ENCODE results near the gene TYK2. TPM values are rescaled to one million over a fixed set of nuclear protein-coding genes. Genes with fewer than 3 reads are reported as not detected.

TYK2 gene
- total RNA-seq, 3 donors from 2014 or later = 196 to 226 (median 206) TPM

- H3K4me1 Mint-ChIP-seq (ENCODE audit: low read depth) = peaks cover 12% of the 10 kb centered on the region
- DNase-seq (no peak), ATAC-seq (no peak)
- H3K36me3 Mint-ChIP-seq (ENCODE audit: insufficient read depth) = peaks cover 9% of the 10 kb centered on the region
- H3K9me3 Mint-ChIP-seq = no peaks in the 10 kb centered on the region
- H3K27me3 Mint-ChIP-seq (ENCODE audit: low read depth) = no peaks in the 10 kb centered on the region
- no peak overlapping the region for H3K4me3 Mint-ChIP-seq
These were observed 52.6 kb downstream of the TYK2 start for GRCh38 chr19:10327793-10328192.

- Mint-ChIP-seq H3K36me3 (ENCODE audit: insufficient read depth) (peaks cover 13% of the 10 kb centered on the region), H3K9me3 (no peaks in the 10 kb centered on the region), H3K4me1 (ENCODE audit: low read depth) (no peaks in the 10 kb centered on the region), H3K4me3 (no peak overlapping the region), H3K27me3 (ENCODE audit: low read depth) (no peaks in the 10 kb centered on the region)
- DNase-seq (no peak), ATAC-seq (no peak)
These were observed 54.6 kb downstream of the TYK2 start for GRCh38 chr19:10325732-10326131.

GRCh38 chr19:10321874-10322835 lies 58.2 kb downstream of the TYK2 start:
- no peak overlapping the region for H3K4me3 Mint-ChIP-seq
- H3K9me3 Mint-ChIP-seq = no peaks in the 10 kb centered on the region
- H3K36me3 Mint-ChIP-seq (ENCODE audit: insufficient read depth) = peaks cover 19% of the 10 kb centered on the region
- no peak for DNase-seq
- ATAC-seq = no peak
- H3K27me3 Mint-ChIP-seq (ENCODE audit: low read depth) = no peaks in the 10 kb centered on the region
- H3K4me1 Mint-ChIP-seq (ENCODE audit: low read depth) = no peaks in the 10 kb centered on the region

- Mint-ChIP-seq H3K4me3 (no peak overlapping the region), H3K27me3 (ENCODE audit: low read depth) (no peaks in the 10 kb centered on the region), H3K9me3 (no peaks in the 10 kb centered on the region), H3K36me3 (ENCODE audit: insufficient read depth) (peaks cover 21% of the 10 kb centered on the region), H3K4me1 (ENCODE audit: low read depth) (peaks cover 1% of the 10 kb centered on the region)
- DNase-seq = no peak
- ATAC-seq = no peak
These were observed 59.0 kb downstream of the TYK2 start for GRCh38 chr19:10321417-10321797.

GRCh38 chr19:10320602-10321416 lies 59.6 kb downstream of the TYK2 start:
- ATAC-seq (no peak), DNase-seq (no peak)
- Mint-ChIP-seq H3K9me3 (no peaks in the 10 kb centered on the region), H3K4me3 (no peak overlapping the region), H3K27me3 (ENCODE audit: low read depth) (no peaks in the 10 kb centered on the region), H3K4me1 (ENCODE audit: low read depth) (peaks cover 6% of the 10 kb centered on the region), H3K36me3 (ENCODE audit: insufficient read depth) (peaks cover 26% of the 10 kb centered on the region)

GRCh38 chr19:10318807-10319682 lies 61.3 kb downstream of the TYK2 start:
- Mint-ChIP-seq H3K27me3 (ENCODE audit: low read depth) (no peaks in the 10 kb centered on the region), H3K4me3 (no peak overlapping the region), H3K9me3 (no peaks in the 10 kb centered on the region), H3K36me3 (ENCODE audit: insufficient read depth) (peaks cover 26% of the 10 kb centered on the region), H3K4me1 (ENCODE audit: low read depth) (peaks cover 11% of the 10 kb centered on the region)
- DNase-seq = no peak
- no peak for ATAC-seq

- Mint-ChIP-seq H3K4me1 (ENCODE audit: low read depth) (peaks cover 11% of the 10 kb centered on the region), H3K9me3 (no peaks in the 10 kb centered on the region), H3K27me3 (ENCODE audit: low read depth) (no peaks in the 10 kb centered on the region), H3K36me3 (ENCODE audit: insufficient read depth) (peaks cover 29% of the 10 kb centered on the region), H3K4me3 (no peak overlapping the region)
- ATAC-seq = no peak
- DNase-seq = no peak
These were observed 62.4 kb downstream of the TYK2 start for GRCh38 chr19:10317857-10318462.

GRCh38 chr19:10317045-10317856 lies 63.1 kb downstream of the TYK2 start:
- ATAC-seq (no peak), DNase-seq (no peak)
- peaks cover 11% of the 10 kb centered on the region for H3K4me1 Mint-ChIP-seq (ENCODE audit: low read depth)
- peak overlapping the region; percentile 16 for H3K4me3 Mint-ChIP-seq
- no peaks in the 10 kb centered on the region for H3K9me3 Mint-ChIP-seq
- H3K27me3 Mint-ChIP-seq (ENCODE audit: low read depth) = no peaks in the 10 kb centered on the region
- peaks cover 29% of the 10 kb centered on the region for H3K36me3 Mint-ChIP-seq (ENCODE audit: insufficient read depth)

GRCh38 chr19:10316229-10317044 lies 63.9 kb downstream of the TYK2 start:
- DNase-seq = no peak
- H3K4me1 Mint-ChIP-seq (ENCODE audit: low read depth) = peaks cover 11% of the 10 kb centered on the region
- no peaks in the 10 kb centered on the region for H3K9me3 Mint-ChIP-seq
- peak in 1 of 2 donors; percentile 6 for ATAC-seq
- H3K4me3 Mint-ChIP-seq = peak overlapping the region; percentile 93
- no peaks in the 10 kb centered on the region for H3K27me3 Mint-ChIP-seq (ENCODE audit: low read depth)
- peaks cover 22% of the 10 kb centered on the region for H3K36me3 Mint-ChIP-seq (ENCODE audit: insufficient read depth)

GRCh38 chr19:10315335-10316214 lies 64.8 kb downstream of the TYK2 start, which contains the start of gene FDX2:
Gene FDX2, minus strand, starts transcription at chr19:10316015. Its CDS starts 19 bp downstream, at chr19:10315996.
- H3K4me1 Mint-ChIP-seq (ENCODE audit: low read depth) = peaks cover 11% of the 10 kb centered on the region
- no peaks in the 10 kb centered on the region for H3K9me3 Mint-ChIP-seq
- DNase-seq = peak; percentile 92
- H3K27me3 Mint-ChIP-seq (ENCODE audit: low read depth) = no peaks in the 10 kb centered on the region
- ATAC-seq = peak; percentile 90 to 92
- H3K36me3 Mint-ChIP-seq (ENCODE audit: insufficient read depth) = peaks cover 22% of the 10 kb centered on the region
- H3K4me3 Mint-ChIP-seq = peak within 1 kb of the TSS; percentile 93

- Mint-ChIP-seq H3K36me3 (ENCODE audit: insufficient read depth) (peaks cover 5% of the 10 kb centered on the region), H3K4me1 (ENCODE audit: low read depth) (no peaks in the 10 kb centered on the region), H3K4me3 (no peak within 1 kb of the TSS), H3K9me3 (no peaks in the 10 kb centered on the region), H3K27me3 (ENCODE audit: low read depth) (no peaks in the 10 kb centered on the region)
- no peak for ATAC-seq
- no peak for DNase-seq
These were observed 70.9 kb downstream of the TYK2 start, which contains the start of gene ZGLP1 for GRCh38 chr19:10309423-10309822. Gene ZGLP1, minus strand, starts transcription at chr19:10309815.

All from activated T-cell treated with anti-CD3 and anti-CD28 coated beads, Interleukin-2, amount 50 U/mL, for 4 hours (primary cell).